Ishikawa (cell line): ENCODE measurements around the gene PTK6.

ENCODE experiments used
- EP300 ChIP-seq: IDR thresholded peaks from 2 replicates; pipeline ENCODE4 v1.6.1; 2012; ENCODE audit warnings: borderline replicate concordance
- RAD21 ChIP-seq: IDR thresholded peaks from 2 replicates; pipeline ENCODE4 v1.6.1; 2012; ENCODE audit warnings: low read depth
- TF ChIP-seq, protein P1 (sequence below): IDR thresholded peaks from 2 replicates; pipeline ENCODE4 v1.6.1; 2012; ENCODE audit warnings: low read depth, mild to moderate bottlenecking

DNA sequence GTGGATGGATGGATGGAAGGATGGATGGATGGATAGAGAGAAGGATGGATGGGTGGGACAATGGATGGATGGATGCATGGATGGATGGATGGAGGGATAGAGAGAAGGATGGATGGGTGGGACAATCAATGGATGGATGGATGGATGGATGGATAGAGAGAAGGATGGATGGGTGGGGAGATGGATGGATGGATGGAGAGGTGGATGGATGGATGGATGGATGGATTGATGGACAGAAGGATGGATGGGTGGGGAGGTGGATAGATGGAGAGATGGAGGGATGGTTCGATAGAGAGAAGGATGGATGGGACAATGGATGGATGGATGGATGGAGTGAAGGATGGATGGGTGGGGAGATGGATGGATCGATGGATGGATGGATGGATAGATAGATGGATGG, 44.7 kb downstream of the PTK6 start:
- TF ChIP-seq RAD21 (no peak), EP300 (no peak)
- TF ChIP-seq, protein P1, sequence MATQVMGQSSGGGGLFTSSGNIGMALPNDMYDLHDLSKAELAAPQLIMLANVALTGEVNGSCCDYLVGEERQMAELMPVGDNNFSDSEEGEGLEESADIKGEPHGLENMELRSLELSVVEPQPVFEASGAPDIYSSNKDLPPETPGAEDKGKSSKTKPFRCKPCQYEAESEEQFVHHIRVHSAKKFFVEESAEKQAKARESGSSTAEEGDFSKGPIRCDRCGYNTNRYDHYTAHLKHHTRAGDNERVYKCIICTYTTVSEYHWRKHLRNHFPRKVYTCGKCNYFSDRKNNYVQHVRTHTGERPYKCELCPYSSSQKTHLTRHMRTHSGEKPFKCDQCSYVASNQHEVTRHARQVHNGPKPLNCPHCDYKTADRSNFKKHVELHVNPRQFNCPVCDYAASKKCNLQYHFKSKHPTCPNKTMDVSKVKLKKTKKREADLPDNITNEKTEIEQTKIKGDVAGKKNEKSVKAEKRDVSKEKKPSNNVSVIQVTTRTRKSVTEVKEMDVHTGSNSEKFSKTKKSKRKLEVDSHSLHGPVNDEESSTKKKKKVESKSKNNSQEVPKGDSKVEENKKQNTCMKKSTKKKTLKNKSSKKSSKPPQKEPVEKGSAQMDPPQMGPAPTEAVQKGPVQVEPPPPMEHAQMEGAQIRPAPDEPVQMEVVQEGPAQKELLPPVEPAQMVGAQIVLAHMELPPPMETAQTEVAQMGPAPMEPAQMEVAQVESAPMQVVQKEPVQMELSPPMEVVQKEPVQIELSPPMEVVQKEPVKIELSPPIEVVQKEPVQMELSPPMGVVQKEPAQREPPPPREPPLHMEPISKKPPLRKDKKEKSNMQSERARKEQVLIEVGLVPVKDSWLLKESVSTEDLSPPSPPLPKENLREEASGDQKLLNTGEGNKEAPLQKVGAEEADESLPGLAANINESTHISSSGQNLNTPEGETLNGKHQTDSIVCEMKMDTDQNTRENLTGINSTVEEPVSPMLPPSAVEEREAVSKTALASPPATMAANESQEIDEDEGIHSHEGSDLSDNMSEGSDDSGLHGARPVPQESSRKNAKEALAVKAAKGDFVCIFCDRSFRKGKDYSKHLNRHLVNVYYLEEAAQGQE, result no peak
